GM21381 (cell line): ENCODE data around the gene GRIK4.
"Not testable (repeated sequence)": the region's sequence is repeated elsewhere in the genome, so short reads cannot be mapped to it uniquely, and the experiment has no call there.

Source experiments
- ATAC-seq: cut with Tn5 transposase; IDR thresholded peaks from one replicate; pipeline ENCODE4 v1.9.1; 2021; ENCODE audit warnings: mild to moderate bottlenecking, moderate library complexity; ENCODE audit not compliant: unreplicated experiment

The GRIK4 gene

GRCh38 chr11:120511116-120511819 is at the start of gene GRIK4:
Gene GRIK4, plus strand, starts transcription at chr11:120511748. Its CDS starts 148,571 bp downstream, at chr11:120660319.
- peak; percentile 89 for ATAC-seq

- no peak for ATAC-seq
Measured at GRCh38 chr11:120462825-120463224, 48.7 kb upstream of the GRIK4 start.

- no peak for ATAC-seq
Measured at GRCh38 chr11:120465921-120466534, 45.5 kb upstream of the GRIK4 start.

- ATAC-seq, result no peak
Measured at GRCh38 chr11:120467627-120468026, 43.9 kb upstream of the GRIK4 start.

- ATAC-seq, result no peak
Measured at GRCh38 chr11:120471131-120471530, 40.4 kb upstream of the GRIK4 start.

- no peak for ATAC-seq
Measured at GRCh38 chr11:120471994-120472393, 39.6 kb upstream of the GRIK4 start.

GRCh38 chr11:120473503-120473902 is 38.0 kb upstream of the GRIK4 start:
- no peak for ATAC-seq

GRCh38 chr11:120482149-120482548 is 29.4 kb upstream of the GRIK4 start:
- ATAC-seq, result no peak

- ATAC-seq, result no peak
Measured at GRCh38 chr11:120484722-120485121, 26.8 kb upstream of the GRIK4 start.

- no peak for ATAC-seq
Measured at GRCh38 chr11:120486138-120486537, 25.4 kb upstream of the GRIK4 start.

- no peak for ATAC-seq
Measured at GRCh38 chr11:120489799-120490198, 21.7 kb upstream of the GRIK4 start.

- ATAC-seq, result no peak
Measured at GRCh38 chr11:120492486-120492885, 19.1 kb upstream of the GRIK4 start.

GRCh38 chr11:120494595-120494994 is 17.0 kb upstream of the GRIK4 start:
- no peak for ATAC-seq

GRCh38 chr11:120499088-120499487 is 12.5 kb upstream of the GRIK4 start:
- ATAC-seq, result no peak

GRCh38 chr11:120499859-120500258 is 11.7 kb upstream of the GRIK4 start:
- no peak for ATAC-seq

GRCh38 chr11:120500414-120501071 is 11.0 kb upstream of the GRIK4 start:
- no peak for ATAC-seq

GRCh38 chr11:120501440-120501839 is 10.1 kb upstream of the GRIK4 start:
- no peak for ATAC-seq

GRCh38 chr11:120501976-120502755 is 9.4 kb upstream of the GRIK4 start:
- no peak for ATAC-seq

GRCh38 chr11:120503529-120503928 is 8.0 kb upstream of the GRIK4 start:
- ATAC-seq, result not testable (repeated sequence)

GRCh38 chr11:120505801-120506425 is 5.6 kb upstream of the GRIK4 start:
- no peak for ATAC-seq
